Body of pancreas (tissue), 4 donors: ENCODE results near the gene RFX7.

Source experiments
- CTCF ChIP-seq, 7 experiments: fragments of 450-650 bp in 4 of 7; fragments of 200-600 bp in 3 of 7; sonication (generic) in 3 of 7; IDR thresholded peaks; one replicate each; pipeline ENCODE4 v1.5.1; 2016 to 2019; ENCODE audit warnings: antibody characterized with exemption in 7 of 7
- POLR2A ChIP-seq, 3 donors: fragments of 450-650 bp; IDR thresholded peaks; one replicate each; pipeline ENCODE4 v1.6.1; 2016; ENCODE audit warnings: antibody characterized with exemption in 3 of 3, mild to moderate bottlenecking in 2 of 3

DNA sequence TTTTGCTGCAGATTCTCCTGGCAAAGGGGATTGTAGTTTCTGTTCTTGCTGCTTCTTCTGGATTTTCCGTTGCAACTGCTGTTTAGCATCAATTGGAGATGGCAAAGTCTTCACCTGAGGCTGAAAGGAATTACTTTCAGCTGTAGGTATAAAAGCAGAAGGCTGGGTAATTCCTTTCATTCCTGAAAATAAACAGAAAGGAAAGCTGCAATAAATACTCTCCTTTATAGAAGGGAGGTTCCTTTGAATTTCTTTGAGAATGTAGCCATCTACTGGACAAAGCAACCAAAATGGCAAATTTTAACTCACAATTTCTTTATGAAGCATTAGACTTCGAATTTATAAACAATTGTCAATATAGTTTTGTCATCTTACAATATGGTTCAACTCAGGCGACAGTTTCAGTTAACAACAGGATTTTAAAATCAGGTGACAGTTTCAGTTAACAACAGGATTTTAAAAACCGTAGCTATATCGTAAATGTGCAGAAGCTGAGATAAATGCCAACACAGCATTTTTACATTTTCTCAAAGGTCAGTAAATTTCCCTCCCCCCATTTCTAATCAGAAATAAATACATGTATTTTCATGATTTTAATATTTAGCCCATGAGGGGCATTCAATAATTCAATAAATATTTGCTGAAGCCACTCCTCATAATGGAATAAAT is 145.3 kb downstream of the RFX7 start:
- TF ChIP-seq CTCF (IDR thresholded peaks at IDR 0.05) = no peak
- no peak for TF ChIP-seq POLR2A (IDR thresholded peaks at IDR 0.05)
